ENCODE measurements around the gene GPC5. TPM values are rescaled to one million over a fixed set of nuclear protein-coding genes. Genes with fewer than 3 reads are reported as not detected.

GPC5 gene
- total RNA-seq, 1 experiment from 2014 or later: 14.2 TPM

DNA sequence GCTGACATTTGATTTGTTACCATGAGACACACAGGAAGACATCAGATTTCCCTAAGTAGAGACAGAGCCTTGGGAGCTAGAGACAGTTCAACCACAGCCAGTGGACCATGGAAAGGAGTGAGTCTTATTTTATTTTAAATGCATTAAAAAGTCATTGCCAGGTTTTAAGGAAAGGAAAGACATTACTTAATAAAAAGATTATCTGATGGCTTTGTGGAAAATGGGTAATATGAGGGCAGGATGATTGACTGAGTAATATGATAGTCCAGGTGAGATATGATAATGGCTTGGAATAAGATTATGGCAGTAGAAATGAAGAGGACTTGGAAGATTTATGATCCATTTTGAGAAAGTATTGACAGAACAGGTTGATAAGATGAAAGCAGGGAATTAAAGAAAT, 580.1 kb downstream of the GPC5 start:
- DNase-seq (ENCODE audit: low spot score): no peak
- in situ Hi-C loops (cut with HindIII; ENCODE audit: low sequenced_read_pairs): no loop called here

GRCh38 chr13:91986761-91987483, 588.5 kb downstream of the GPC5 start:
- no peak for DNase-seq (ENCODE audit: low spot score)
- in situ Hi-C loops (cut with HindIII; ENCODE audit: low sequenced_read_pairs): no loop called here

GRCh38 chr13:91988331-91988730, 589.9 kb downstream of the GPC5 start:
- no peak for DNase-seq (ENCODE audit: low spot score)
- in situ Hi-C loops (cut with HindIII; ENCODE audit: low sequenced_read_pairs): no loop called here

- in situ Hi-C loops (cut with HindIII; ENCODE audit: low sequenced_read_pairs): no loop called here
- no peak for DNase-seq (ENCODE audit: low spot score)
Measured at GRCh38 chr13:92012787-92013186, 614.4 kb downstream of the GPC5 start.

GRCh38 chr13:92017737-92018136, 619.3 kb downstream of the GPC5 start:
- no peak for DNase-seq (ENCODE audit: low spot score)
- in situ Hi-C loops (cut with HindIII; ENCODE audit: low sequenced_read_pairs): no loop called here

- DNase-seq (ENCODE audit: low spot score): no peak
- in situ Hi-C loops (cut with HindIII; ENCODE audit: low sequenced_read_pairs): no loop called here
Measured at GRCh38 chr13:92028695-92029094, 630.3 kb downstream of the GPC5 start.

GRCh38 chr13:92029641-92030040, 631.2 kb downstream of the GPC5 start:
- in situ Hi-C loops (cut with HindIII; ENCODE audit: low sequenced_read_pairs): no loop called here
- DNase-seq (ENCODE audit: low spot score): no peak

- in situ Hi-C loops (cut with HindIII; ENCODE audit: low sequenced_read_pairs): no loop called here
- no peak for DNase-seq (ENCODE audit: low spot score)
Measured at GRCh38 chr13:92038905-92039304, 640.5 kb downstream of the GPC5 start.

DNA sequence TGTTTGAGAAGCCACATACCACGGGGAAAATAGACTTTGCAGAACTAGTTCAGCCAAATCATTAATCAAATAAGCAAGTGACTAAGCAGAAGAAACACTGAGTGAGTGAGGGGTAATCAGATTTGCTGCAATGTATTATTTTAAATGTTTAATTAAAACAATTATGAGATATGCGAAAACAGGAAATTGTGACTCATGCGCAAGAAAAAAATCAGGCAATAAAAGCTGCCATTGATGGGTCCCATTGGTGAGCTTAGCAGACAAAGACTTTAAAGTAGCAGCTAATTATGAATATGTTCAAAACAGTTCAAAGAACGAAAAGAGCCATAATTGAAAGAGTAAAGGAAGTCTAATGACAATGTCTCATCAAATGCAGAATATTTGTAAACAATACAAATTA, 644.1 kb downstream of the GPC5 start:
- in situ Hi-C loops (cut with HindIII; ENCODE audit: low sequenced_read_pairs): no loop called here
- DNase-seq (ENCODE audit: low spot score): no peak

- in situ Hi-C loops (cut with HindIII; ENCODE audit: low sequenced_read_pairs): no loop called here
- DNase-seq (ENCODE audit: low spot score): no peak
Measured at GRCh38 chr13:92044351-92044750, 645.9 kb downstream of the GPC5 start.

DNA sequence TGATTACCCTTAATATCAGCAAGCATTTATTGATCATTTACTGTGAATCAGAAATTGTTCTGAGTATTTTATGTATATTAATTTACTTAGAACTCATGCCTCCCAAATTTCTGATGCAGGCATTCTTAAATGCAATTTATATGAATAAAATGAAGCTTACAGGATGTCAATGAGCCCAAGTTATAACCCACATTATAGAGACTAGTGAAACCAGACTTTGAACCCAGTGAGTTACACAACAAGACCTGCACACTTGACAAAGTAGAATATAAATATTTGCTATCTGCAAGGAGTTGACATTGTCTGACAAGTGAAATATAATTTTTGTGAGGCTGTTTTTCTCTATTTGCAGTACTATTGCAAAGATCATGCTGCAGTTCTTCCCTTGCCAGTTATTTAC, 656.0 kb downstream of the GPC5 start:
- in situ Hi-C loops (cut with HindIII; ENCODE audit: low sequenced_read_pairs): no loop called here
- no peak for DNase-seq (ENCODE audit: low spot score)

GRCh38 chr13:92074658-92075057, 676.2 kb downstream of the GPC5 start:
- in situ Hi-C loops (cut with HindIII; ENCODE audit: low sequenced_read_pairs): no loop called here
- DNase-seq (ENCODE audit: low spot score): peak; percentile 4

DNA sequence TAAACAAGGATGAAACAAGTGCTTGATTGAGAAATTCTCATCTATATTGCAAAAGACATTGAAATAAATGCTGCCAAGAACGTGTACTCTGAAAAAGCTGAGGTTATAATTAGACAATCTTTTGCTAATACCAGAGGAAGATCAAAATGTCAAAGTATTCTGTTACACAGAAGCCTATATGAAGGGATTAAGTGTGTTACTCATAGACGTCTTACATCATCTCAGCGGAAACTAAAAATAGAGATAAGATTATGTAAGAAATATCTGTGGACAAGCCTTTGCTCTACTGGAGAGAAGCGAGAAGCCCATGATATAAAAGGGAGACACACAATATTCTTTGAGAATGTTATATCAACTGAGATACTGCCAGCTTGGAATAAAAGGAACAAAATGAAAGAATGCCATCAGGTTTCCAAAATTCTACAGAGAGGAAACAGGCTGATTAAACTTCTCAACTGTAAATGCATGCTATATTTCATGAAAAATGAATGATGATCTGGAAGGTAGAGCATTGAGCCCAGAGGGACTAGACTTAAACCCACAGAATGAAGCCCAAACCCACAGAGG, 699.0 kb downstream of the GPC5 start:
- in situ Hi-C loops (cut with HindIII; ENCODE audit: low sequenced_read_pairs): no loop called here
- no peak for DNase-seq (ENCODE audit: low spot score)

DNA sequence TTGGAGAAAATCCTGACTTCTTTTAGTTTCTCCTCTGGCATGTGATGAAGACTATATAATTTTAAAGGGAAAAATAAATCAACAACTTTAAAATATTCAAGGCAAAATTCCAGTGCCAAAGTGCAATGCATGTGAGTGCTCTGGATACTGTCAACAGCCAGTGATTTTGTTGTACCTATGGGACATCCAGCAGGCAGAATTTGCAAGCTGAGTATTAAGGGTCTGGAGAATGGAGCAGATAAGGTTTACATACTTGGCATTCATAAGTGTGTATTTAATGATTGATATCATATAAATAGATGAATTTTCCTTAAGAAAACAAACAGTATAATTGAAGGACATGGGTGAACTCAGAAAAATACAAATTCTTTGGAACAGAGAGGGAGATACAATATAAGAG, 703.4 kb downstream of the GPC5 start:
- no peak for DNase-seq (ENCODE audit: low spot score)
- in situ Hi-C loops (cut with HindIII; ENCODE audit: low sequenced_read_pairs): no loop called here

DNA sequence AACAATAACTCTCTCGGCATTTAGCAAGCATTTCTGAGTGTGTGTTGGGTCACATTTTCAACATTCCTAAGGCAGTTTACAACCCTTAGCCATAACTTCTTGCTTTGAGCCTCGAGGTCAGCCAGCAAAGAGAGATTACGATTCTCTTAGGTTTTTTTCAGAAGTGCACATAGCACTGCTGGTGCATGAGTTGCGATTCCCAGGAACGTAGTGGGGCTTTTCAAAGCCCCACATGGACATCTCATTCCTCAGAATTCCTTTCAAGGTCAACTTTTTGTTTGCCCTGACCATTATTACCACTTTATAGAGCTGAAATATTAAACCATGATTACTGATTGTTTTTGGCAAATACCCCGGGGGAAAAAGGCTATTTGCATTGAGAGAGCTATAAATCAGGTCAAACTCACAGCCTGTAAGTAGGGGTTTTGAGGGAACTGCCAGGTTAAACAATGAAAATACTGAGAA, 705.3 kb downstream of the GPC5 start:
- no peak for DNase-seq (ENCODE audit: low spot score)
- in situ Hi-C loops (cut with HindIII; ENCODE audit: low sequenced_read_pairs): no loop called here

GRCh38 chr13:92122186-92122853, 723.9 kb downstream of the GPC5 start:
- DNase-seq (ENCODE audit: low spot score): no peak
- in situ Hi-C loops (cut with HindIII; ENCODE audit: low sequenced_read_pairs): no loop called here

- no peak for DNase-seq (ENCODE audit: low spot score)
- in situ Hi-C loops (cut with HindIII; ENCODE audit: low sequenced_read_pairs): no loop called here
Measured at GRCh38 chr13:92126399-92126798, 728.0 kb downstream of the GPC5 start.

- in situ Hi-C loops (cut with HindIII; ENCODE audit: low sequenced_read_pairs): no loop called here
- no peak for DNase-seq (ENCODE audit: low spot score)
Measured at GRCh38 chr13:92135509-92135908, 737.1 kb downstream of the GPC5 start.

DNA sequence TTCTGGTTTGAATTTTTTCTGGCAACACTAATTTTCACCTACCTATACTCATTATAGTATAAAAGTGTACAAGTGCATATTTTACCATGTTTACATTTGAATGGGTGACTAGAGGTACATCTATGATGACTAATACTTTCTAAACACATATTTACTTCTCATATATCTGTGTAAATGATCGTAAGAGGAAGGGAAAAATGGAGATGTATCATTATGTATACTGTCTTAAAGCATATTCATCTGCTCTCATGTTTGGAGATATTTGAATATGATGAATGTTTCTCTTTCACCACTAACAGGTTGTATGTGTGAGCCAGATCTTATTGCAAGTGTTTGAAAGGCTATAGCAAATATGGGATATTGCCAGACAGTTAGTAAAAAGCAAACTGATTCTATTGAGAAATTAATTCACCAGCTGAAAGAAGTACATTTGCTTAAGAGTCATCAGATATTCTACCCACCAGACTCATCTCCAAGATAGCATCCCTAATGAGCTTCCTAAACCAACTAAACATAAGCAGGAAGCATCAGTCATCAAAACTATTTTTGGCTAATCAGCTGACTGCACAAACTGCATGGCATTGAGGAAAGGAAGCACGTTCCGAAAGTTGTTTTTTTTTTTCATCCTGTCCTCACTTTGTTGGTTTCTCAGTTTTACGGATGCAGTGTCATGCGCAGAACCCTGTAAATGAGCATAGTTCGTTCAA, 738.2 kb downstream of the GPC5 start:
- no peak for DNase-seq (ENCODE audit: low spot score)
- in situ Hi-C loops (cut with HindIII; ENCODE audit: low sequenced_read_pairs): no loop called here

GRCh38 chr13:92137520-92137919, 739.1 kb downstream of the GPC5 start:
- in situ Hi-C loops (cut with HindIII; ENCODE audit: low sequenced_read_pairs): no loop called here
- no peak for DNase-seq (ENCODE audit: low spot score)
